H1 (cell line): Measurements from ENCODE around the gene ZC3H12C. TPM values are rescaled to one million over a fixed set of nuclear protein-coding genes. Genes with fewer than 3 reads are reported as not detected.

Source experiments
- CTCF ChIA-PET: fragments of 300-600 bp; sonication (Branson Sonifier 250); formaldehyde crosslinking; loops from one replicate; lab custom pipeline; 2021; ENCODE audit not compliant: partially characterized antibody; lab: Charles Lee
- POLR2A ChIA-PET: fragments of 300-600 bp; sonication (Branson Sonifier 250); formaldehyde crosslinking; loops from one replicate; lab custom pipeline; 2021; ENCODE audit warnings: inconsistent platforms; ENCODE audit not compliant: partially characterized antibody; lab: Charles Lee
- DNase-seq, 2 experiments: peaks; one replicate each; pipeline versions ENCODE4 v3.0.0 to v3.0.0-alpha.2; 2010 to 2022; ENCODE audit warnings: low spot score in 2 of 2, low read depth in 1 of 2, mixed read lengths in 1 of 2
- FAIRE-seq: peaks from 2 replicates; lab custom pipeline; 2011; peaks lifted over from hg19 to GRCh38; lab: Jason Lieb, UNC
- H2AFZ ChIP-seq: 2 replicates; pipeline ENCODE4 v1.8.1; 2012; ENCODE audit warnings: low read length, inconsistent platforms
- H2AK5ac ChIP-seq: 2 replicates; pipeline ENCODE4 v1.6.1; 2013; ENCODE audit warnings: low read depth, low read length
- H2BK120ac ChIP-seq: replicated peaks from 2 replicates; pipeline ENCODE3; 2013; ENCODE audit warnings: low read depth, low read length, inconsistent platforms
- H2BK12ac ChIP-seq: 2 replicates; pipeline ENCODE4 v1.6.1; 2013; ENCODE audit warnings: low read depth, low read length
- H2BK15ac ChIP-seq: 2 replicates; pipeline ENCODE4 v1.6.1; 2013; ENCODE audit warnings: low read length
- H2BK20ac ChIP-seq: 2 replicates; pipeline ENCODE4 v1.6.1; 2013; ENCODE audit warnings: low read length
- H2BK5ac ChIP-seq: 2 replicates; pipeline ENCODE4 v1.6.1; 2013; ENCODE audit warnings: low read depth, low read length
- H3K14ac ChIP-seq: 2 replicates; pipeline ENCODE4 v1.6.1; 2013; ENCODE audit warnings: inconsistent platforms; ENCODE audit not compliant: insufficient read length
- H3K18ac ChIP-seq: 2 replicates; pipeline ENCODE4 v1.6.1; 2013; ENCODE audit warnings: low read length; ENCODE audit errors: extremely low read depth
- H3K23ac ChIP-seq: 2 replicates; pipeline ENCODE4 v1.6.1; 2013; ENCODE audit warnings: inconsistent platforms; ENCODE audit not compliant: insufficient read length
- H3K23me2 ChIP-seq: 2 replicates; pipeline ENCODE4 v1.6.1; 2013; ENCODE audit warnings: low read depth, low read length
- H3K27ac ChIP-seq: 2 replicates; pipeline ENCODE4 v1.6.1; 2011; ENCODE audit warnings: low read depth, low read length, inconsistent platforms
- H3K27me3 ChIP-seq, 4 experiments: replicated peaks in 1 of 4; 1 replicate in 1 of 4; 2 replicates in 3 of 4; pipeline versions ENCODE4 v1.6.1 to v1.8.1; 2011 to 2013; ENCODE audit warnings: low read length in 3 of 4, mild to moderate bottlenecking in 3 of 4, inconsistent platforms in 2 of 4, mixed read lengths in 2 of 4, moderate library complexity in 1 of 4; ENCODE audit not compliant: control insufficient read depth in 3 of 4, insufficient read depth in 3 of 4; ENCODE audit errors: extremely low read depth in 1 of 4
- H3K36me3 ChIP-seq, 4 experiments: 2 replicates each; pipeline versions ENCODE4 v1.6.1 to v1.8.1; 2011 to 2013; ENCODE audit warnings: mild to moderate bottlenecking in 4 of 4, low read length in 3 of 4, moderate library complexity in 2 of 4, control low read depth in 1 of 4, inconsistent platforms in 1 of 4; ENCODE audit not compliant: insufficient read depth in 4 of 4, control insufficient read depth in 2 of 4
- H3K4ac ChIP-seq: replicated peaks from 2 replicates; pipeline ENCODE3; 2013; ENCODE audit warnings: low read length, low read depth, mixed read lengths, inconsistent platforms; ENCODE audit not compliant: insufficient read length
- H3K4me1 ChIP-seq, 4 experiments: replicated peaks in 1 of 4; 1 replicate in 1 of 4; 2 replicates in 3 of 4; pipeline versions ENCODE4 v1.6.1 to v1.8.1; 2011 to 2013; ENCODE audit warnings: low read length in 3 of 4, inconsistent platforms in 2 of 4, mixed read lengths in 1 of 4; ENCODE audit not compliant: insufficient read depth in 4 of 4, control insufficient read depth in 3 of 4
- H3K4me2 ChIP-seq, 2 experiments: 2 replicates each; pipeline versions ENCODE4 v1.6.1 to v1.8.1; 2011 to 2013; ENCODE audit warnings: low read depth in 2 of 2, low read length in 2 of 2, control low read depth in 1 of 2, inconsistent platforms in 1 of 2, mild to moderate bottlenecking in 1 of 2; ENCODE audit not compliant: insufficient read depth in 1 of 2
- H3K4me3 ChIP-seq, 4 experiments: fragments of 200-600, 300-600 bp in 1 of 4; sonication (generic), shearing (Covaris generic), sonication (Bioruptor Twin) in 1 of 4; 2 replicates each; pipeline versions ENCODE4 v1.5.1 to v1.8.1; 2011 to 2016; ENCODE audit warnings: low read length in 4 of 4, low read depth in 3 of 4, control low read depth in 2 of 4, inconsistent platforms in 2 of 4, mild to moderate bottlenecking in 2 of 4, mixed read lengths in 1 of 4, moderate library complexity in 1 of 4; ENCODE audit not compliant: insufficient read depth in 2 of 4; ENCODE audit errors: extremely low read depth in 1 of 4
- H3K56ac ChIP-seq: replicated peaks from 2 replicates; pipeline ENCODE3; 2013; ENCODE audit warnings: low read depth, mild to moderate bottlenecking, mixed read lengths, low read length, inconsistent platforms; ENCODE audit not compliant: insufficient read length
- H3K79me1 ChIP-seq: 2 replicates; pipeline ENCODE4 v1.6.1; 2013; ENCODE audit warnings: low read depth, low read length, control low read depth
- H3K79me2 ChIP-seq, 2 experiments: 2 replicates each; pipeline versions ENCODE4 v1.6.1 to v1.8.1; 2012 to 2013; ENCODE audit warnings: low read length in 2 of 2, mild to moderate bottlenecking in 2 of 2, inconsistent platforms in 1 of 2; ENCODE audit not compliant: insufficient read depth in 2 of 2, control insufficient read depth in 1 of 2
- H3K9ac ChIP-seq, 4 experiments: replicated peaks in 1 of 4; 1 replicate in 1 of 4; 2 replicates in 3 of 4; pipeline versions ENCODE4 v1.6.1 to v1.8.1; 2011 to 2013; ENCODE audit warnings: low read depth in 3 of 4, low read length in 3 of 4, control low read depth in 2 of 4, mild to moderate bottlenecking in 2 of 4, moderate library complexity in 2 of 4, inconsistent platforms in 1 of 4; ENCODE audit errors: extremely low read depth in 1 of 4
- H3K9me3 ChIP-seq, 2 experiments: 2 replicates each; pipeline versions ENCODE4 v1.6.1 to v1.8.1; 2012 to 2013; ENCODE audit warnings: mild to moderate bottlenecking in 2 of 2, moderate library complexity in 2 of 2, control low read depth in 1 of 2, inconsistent platforms in 1 of 2, low read depth in 1 of 2, low read length in 1 of 2, mixed read lengths in 1 of 2; ENCODE audit not compliant: insufficient read depth in 2 of 2
- H4K20me1 ChIP-seq, 2 experiments: replicated peaks in 1 of 2; 2 replicates each; pipeline versions ENCODE3 to v1.8.1; 2011 to 2013; ENCODE audit warnings: inconsistent platforms in 2 of 2, low read length in 2 of 2, mild to moderate bottlenecking in 1 of 2; ENCODE audit not compliant: insufficient read depth in 2 of 2, control insufficient read depth in 1 of 2
- H4K5ac ChIP-seq: 2 replicates; pipeline ENCODE4 v1.6.1; 2013; ENCODE audit warnings: low read length, low read depth, mixed read lengths, inconsistent platforms; ENCODE audit not compliant: insufficient read length
- H4K8ac ChIP-seq: 2 replicates; pipeline ENCODE4 v1.8.0; 2013; ENCODE audit warnings: mild to moderate bottlenecking, moderate library complexity, low read length, inconsistent platforms; ENCODE audit not compliant: insufficient read depth; ENCODE audit errors: extremely low read depth
- H4K91ac ChIP-seq: replicated peaks from 2 replicates; pipeline ENCODE3; 2013; ENCODE audit warnings: low read length, mixed read lengths, inconsistent platforms; ENCODE audit not compliant: insufficient read length
- CREB1 ChIP-seq: IDR thresholded peaks from 2 replicates; pipeline ENCODE4 v1.6.1; 2012; ENCODE audit warnings: inconsistent platforms
- CTCF ChIP-seq, 3 experiments: IDR thresholded peaks; 1 replicate in 2 of 3; 2 replicates in 1 of 3; pipeline versions ENCODE4 v1.5.1 to v1.6.1; 2011; ENCODE audit warnings: low read length in 3 of 3, mild to moderate bottlenecking in 3 of 3, inconsistent platforms in 2 of 3, low read depth in 1 of 3, moderate library complexity in 1 of 3; ENCODE audit not compliant: insufficient read depth in 1 of 3; ENCODE audit errors: control extremely low read depth in 1 of 3
- EP300 ChIP-seq, 2 experiments: IDR thresholded peaks; 1 replicate in 1 of 2; 2 replicates in 1 of 2; pipeline ENCODE4 v1.6.1; 2011 to 2012; ENCODE audit warnings: low read depth in 2 of 2, low read length in 2 of 2, mild to moderate bottlenecking in 2 of 2, borderline replicate concordance in 1 of 2, inconsistent platforms in 1 of 2, moderate library complexity in 1 of 2
- JUND ChIP-seq: IDR thresholded peaks from 2 replicates; pipeline ENCODE4 v1.6.1; 2011; ENCODE audit warnings: mild to moderate bottlenecking, improper control_type of control experiment, low read length
- KDM5A ChIP-seq: fragments of 200-600 bp; IDR thresholded peaks from 2 replicates; pipeline ENCODE4 v1.7.1; 2012; ENCODE audit warnings: mild to moderate bottlenecking, low read length, inconsistent platforms, mixed read lengths
- MAFK ChIP-seq: IDR thresholded peaks from 2 replicates; pipeline ENCODE4 v1.6.1; 2012; ENCODE audit warnings: low read depth, mild to moderate bottlenecking, improper control_type of control experiment, low read length
- MAX ChIP-seq: IDR thresholded peaks from 2 replicates; pipeline ENCODE4 v1.6.1; 2012; ENCODE audit warnings: inconsistent platforms
- NRF1 ChIP-seq: IDR thresholded peaks from 2 replicates; pipeline ENCODE4 v1.6.1; 2011; ENCODE audit warnings: mild to moderate bottlenecking, low read depth, low read length, improper control_type of control experiment
- RXRA ChIP-seq: IDR thresholded peaks from 2 replicates; pipeline ENCODE4 v1.6.1; 2011; ENCODE audit warnings: low read depth, mild to moderate bottlenecking, low read length, moderate library complexity; ENCODE audit not compliant: insufficient read depth
- SIX5 ChIP-seq: IDR thresholded peaks from 2 replicates; pipeline ENCODE4 v1.6.1; 2011; ENCODE audit warnings: mild to moderate bottlenecking, low read depth, low read length
- SUZ12 ChIP-seq: fragments of 200-600 bp; sonication (generic); IDR thresholded peaks from 2 replicates; pipeline ENCODE4 v1.6.1; 2012; ENCODE audit warnings: mild to moderate bottlenecking, inconsistent platforms, low read length, moderate library complexity, mixed read lengths
- TAF1 ChIP-seq: IDR thresholded peaks from 2 replicates; pipeline ENCODE4 v1.6.1; 2011; ENCODE audit warnings: mild to moderate bottlenecking, low read depth, low read length
- WGBS, 2 experiments: shearing (Covaris generic) in 1 of 2; methylation state at CpG; one replicate each; pipeline versions ENCODE4 v1.1.6 to v1.1.7; 2013 to 2015; ENCODE audit warnings: low lambda C conversion rate in 2 of 2, mixed read lengths in 2 of 2, inconsistent platforms in 1 of 2, low coverage in 1 of 2, missing lambda C conversion rate in 1 of 2; ENCODE audit not compliant: insufficient replicate concordance in 2 of 2, insufficient coverage in 1 of 2, insufficient read length in 1 of 2; ENCODE audit errors: extremely low coverage in 1 of 2, missing lambda C conversion rate in 1 of 2; 5-methylcytosine and 5-hydroxymethylcytosine counted together
- polyA plus RNA-seq, 7 experiments: library from polyadenylated mRNA; depleted of rRNA in 3 of 7; stranded (reverse) in 5 of 7; unstranded in 2 of 7; fragments of >200 nt in 5 of 7; fragments of 200-250 nt in 2 of 7; gene quantifications; 1 replicate in 5 of 7; 2 replicates in 1 of 7; 4 replicates in 1 of 7; pipeline versions ENCODE4 v1.2.1 to v1.2.3, GENCODE V29; 2011 to 2013; ENCODE audit warnings: missing spikeins in 2 of 7, mixed read lengths in 2 of 7
- total RNA-seq: library from RNA; stranded (reverse); fragmentation: NEBNext Ultra II Directional; extraction: Animal tissue kit (Norgen Biotek cat#: 25700); gene quantifications from 2 replicates; pipeline ENCODE4 v1.2.1, GENCODE V29; 2021

ZC3H12C gene
- total and polyA plus RNA-seq, 2 of the 8 experiments (the other 6 are each of a cell fraction or from before 2014, with no cell fraction given) = 2.0 to 2.7 TPM

GRCh38 chr11:110179064-110179463, 85.9 kb downstream of the ZC3H12C start:
- no peak for FAIRE-seq
- Histone ChIP-seq H3K23me2 (no peaks in the 10 kb centered on the region), H3K9me3 (no peaks in the 10 kb centered on the region), H3K4me2 (no peak overlapping the region), H2BK5ac (no peak overlapping the region), H3K4me3 (no peak overlapping the region), H3K79me2 (no peaks in the 10 kb centered on the region; a peak in 1 of 4 replicates), H2BK20ac (no peak overlapping the region), H2BK15ac (no peak overlapping the region), H3K27ac (no peak overlapping the region), H2BK120ac (no peak overlapping the region), H3K36me3 (no peaks in the 10 kb centered on the region), H3K18ac (no peak overlapping the region), H4K91ac (no peak overlapping the region), H3K56ac (no peak overlapping the region), H3K9ac (no peak overlapping the region), H3K14ac (no peak overlapping the region), H2AFZ (no peak overlapping the region), H4K8ac (no peak overlapping the region), H3K79me1 (no peaks in the 10 kb centered on the region), H4K20me1 (no peaks in the 10 kb centered on the region), H3K4me1 (peaks cover 9 to 25% (median 16%) of the 10 kb centered on the region in 4 experiments), H2BK12ac (no peak overlapping the region), H4K5ac (no peak overlapping the region), H2AK5ac (no peak overlapping the region), H3K23ac (no peak overlapping the region), H3K27me3 (no peaks in the 10 kb centered on the region), H3K4ac (no peak overlapping the region)
- CTCF ChIA-PET = interaction anchor here (6.1 kb wide), 1 partner anchor 7 kb away, joined by 46 read pairs; no protein-coding TSS in a partner anchor
- no peak for DNase-seq
- 76% methylated on average over 4 of the region's 4 CpGs; no CpG with 5 or more reads in 1 of the 2 experiments for WGBS, 2 experiments
- POLR2A ChIA-PET = no interaction called here
- TF ChIP-seq NRF1 = no peak
- TF ChIP-seq CTCF (IDR thresholded peaks at IDR 0.05; ENCODE audit: control extremely low read depth in 1 of 3, insufficient read depth in 1 of 3, low read depth in 1 of 3, low read length in 3 of 3) = no peak
- TF ChIP-seq JUND = no peak
- no peak for TF ChIP-seq MAX
- TF ChIP-seq RXRA = no peak
- no peak for TF ChIP-seq KDM5A
- no peak for TF ChIP-seq MAFK
- TF ChIP-seq SUZ12 = no peak
- no peak for TF ChIP-seq SIX5
- no peak for TF ChIP-seq EP300 (IDR thresholded peaks at IDR 0.05; ENCODE audit: borderline replicate concordance in 1 of 2, low read depth in 2 of 2, low read length in 2 of 2)
- no peak for TF ChIP-seq TAF1
- no peak for TF ChIP-seq CREB1
